DND-41 (cell line): ENCODE results near the gene GRIK2.

Experiments used
- ATAC-seq: fragments of 200-7000 bp; cut with Tn5 transposase; 3 replicates; pipeline ENCODE4 v1.9.1; 2021; ENCODE audit warnings: low read depth; ENCODE audit not compliant: insufficient read depth
- DNase-seq: peaks from one replicate; pipeline ENCODE4 v3.0.0-alpha.2; 2020
- H2AFZ ChIP-seq: 2 replicates; pipeline ENCODE4 v1.6.0; 2012; ENCODE audit warnings: low read depth, low read length
- H3K27ac ChIP-seq: 2 replicates; pipeline ENCODE4 v1.5.1; 2012; ENCODE audit warnings: low read length, inconsistent platforms
- H3K27me3 ChIP-seq: fragments of 200-600 bp; sonication (generic); 2 replicates; pipeline ENCODE4 v1.6.0; 2012; ENCODE audit warnings: low read length, mild to moderate bottlenecking, inconsistent platforms; ENCODE audit not compliant: insufficient read depth, poor library complexity
- H3K36me3 ChIP-seq: 2 replicates; pipeline ENCODE4 v1.5.1; 2012; ENCODE audit warnings: low read length, inconsistent platforms; ENCODE audit not compliant: insufficient read depth
- H3K4me1 ChIP-seq: 2 replicates; pipeline ENCODE4 v1.5.1; 2012; ENCODE audit warnings: mild to moderate bottlenecking, low read length; ENCODE audit not compliant: insufficient read depth
- H3K4me2 ChIP-seq: 2 replicates; pipeline ENCODE4 v1.6.0; 2012; ENCODE audit warnings: mild to moderate bottlenecking, moderate library complexity, low read length, inconsistent platforms; ENCODE audit not compliant: insufficient read depth
- H3K4me3 ChIP-seq, 2 experiments: fragments of 200-600 bp in 1 of 2; shearing (Covaris generic) in 1 of 2; 2 replicates each; pipeline ENCODE4 v1.5.1; 2012 to 2016; ENCODE audit warnings: inconsistent platforms in 2 of 2, low read length in 2 of 2, mild to moderate bottlenecking in 2 of 2, low read depth in 1 of 2, moderate library complexity in 1 of 2
- H3K79me2 ChIP-seq: 2 replicates; pipeline ENCODE4 v1.6.0; 2012; ENCODE audit warnings: low read length, inconsistent platforms; ENCODE audit not compliant: insufficient read depth
- H3K9ac ChIP-seq: 2 replicates; pipeline ENCODE4 v1.6.0; 2012; ENCODE audit warnings: low read depth, mild to moderate bottlenecking, inconsistent platforms, low read length, moderate library complexity
- H3K9me3 ChIP-seq: 2 replicates; pipeline ENCODE4 v1.5.1; 2012; ENCODE audit warnings: low read length, moderate library complexity, mild to moderate bottlenecking, inconsistent platforms; ENCODE audit not compliant: insufficient read depth, severe bottlenecking
- H4K20me1 ChIP-seq: 2 replicates; pipeline ENCODE4 v1.6.0; 2012; ENCODE audit warnings: low read length; ENCODE audit not compliant: insufficient read depth
- EZH2 ChIP-seq: IDR thresholded peaks from 3 replicates; pipeline ENCODE4 v1.6.1; 2012; ENCODE audit warnings: borderline replicate concordance, low read depth, mild to moderate bottlenecking, moderate library complexity, low read length, inconsistent platforms; ENCODE audit not compliant: severe bottlenecking
- TF ChIP-seq, protein P1 (sequence below): IDR thresholded peaks from 2 replicates; pipeline ENCODE4 v1.5.1; 2012; ENCODE audit warnings: borderline replicate concordance, low read length, moderate library complexity, mild to moderate bottlenecking; ENCODE audit not compliant: poor library complexity, severe bottlenecking; ENCODE audit errors: extremely low read depth

GRIK2 gene

DNA sequence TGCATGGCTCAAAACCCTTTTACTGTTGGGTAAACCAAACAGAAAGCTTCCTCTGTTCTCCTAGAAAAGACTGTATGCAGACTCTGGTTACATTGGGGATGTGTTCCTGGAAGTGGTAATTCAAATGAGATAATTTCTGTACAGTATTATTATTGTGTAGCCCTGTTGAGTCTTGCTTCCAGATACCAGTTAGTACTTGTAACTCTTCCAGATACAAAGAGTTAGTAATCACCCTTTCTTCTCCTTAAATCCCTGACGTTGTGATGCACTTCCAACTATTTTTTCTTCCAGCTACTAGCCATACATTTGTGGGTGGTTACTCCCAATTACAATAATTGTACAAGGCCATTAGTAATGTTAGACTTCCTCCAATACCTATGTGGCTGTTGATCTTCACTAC, 42.3 kb upstream of the GRIK2 start:
- Histone ChIP-seq H3K4me3 (no peak overlapping the region), H4K20me1 (no peaks in the 10 kb centered on the region), H3K9ac (no peak overlapping the region), H3K4me1 (peaks cover 24% of the 10 kb centered on the region), H3K4me2 (no peak overlapping the region), H3K36me3 (no peaks in the 10 kb centered on the region), H3K27ac (no peak overlapping the region), H2AFZ (no peak overlapping the region), H3K9me3 (peaks cover 4% of the 10 kb centered on the region), H3K27me3 (no peaks in the 10 kb centered on the region), H3K79me2 (no peaks in the 10 kb centered on the region)
- TF ChIP-seq, protein P1, sequence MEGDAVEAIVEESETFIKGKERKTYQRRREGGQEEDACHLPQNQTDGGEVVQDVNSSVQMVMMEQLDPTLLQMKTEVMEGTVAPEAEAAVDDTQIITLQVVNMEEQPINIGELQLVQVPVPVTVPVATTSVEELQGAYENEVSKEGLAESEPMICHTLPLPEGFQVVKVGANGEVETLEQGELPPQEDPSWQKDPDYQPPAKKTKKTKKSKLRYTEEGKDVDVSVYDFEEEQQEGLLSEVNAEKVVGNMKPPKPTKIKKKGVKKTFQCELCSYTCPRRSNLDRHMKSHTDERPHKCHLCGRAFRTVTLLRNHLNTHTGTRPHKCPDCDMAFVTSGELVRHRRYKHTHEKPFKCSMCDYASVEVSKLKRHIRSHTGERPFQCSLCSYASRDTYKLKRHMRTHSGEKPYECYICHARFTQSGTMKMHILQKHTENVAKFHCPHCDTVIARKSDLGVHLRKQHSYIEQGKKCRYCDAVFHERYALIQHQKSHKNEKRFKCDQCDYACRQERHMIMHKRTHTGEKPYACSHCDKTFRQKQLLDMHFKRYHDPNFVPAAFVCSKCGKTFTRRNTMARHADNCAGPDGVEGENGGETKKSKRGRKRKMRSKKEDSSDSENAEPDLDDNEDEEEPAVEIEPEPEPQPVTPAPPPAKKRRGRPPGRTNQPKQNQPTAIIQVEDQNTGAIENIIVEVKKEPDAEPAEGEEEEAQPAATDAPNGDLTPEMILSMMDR: no peak
- no peak for TF ChIP-seq EZH2
- no peak for ATAC-seq
- no peak for DNase-seq

DNA sequence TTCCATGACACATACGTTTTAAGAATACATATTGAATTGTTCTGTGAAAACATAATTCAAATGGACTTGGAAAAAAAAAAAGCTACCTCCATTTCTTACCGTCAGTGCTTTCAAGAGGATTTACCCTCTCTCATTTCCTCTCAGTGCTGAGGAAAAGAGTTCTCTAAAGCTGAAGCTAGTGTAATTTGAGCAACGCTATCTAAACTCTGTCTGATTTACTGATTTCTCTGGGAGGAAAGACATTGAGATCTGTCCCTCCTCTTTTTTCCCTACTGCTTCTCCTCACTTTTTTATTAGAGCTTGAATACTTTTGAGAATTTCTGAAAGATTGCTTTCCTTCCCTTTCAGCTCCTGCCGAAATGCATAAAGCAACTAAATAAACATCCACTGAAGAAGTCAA, 41.2 kb upstream of the GRIK2 start:
- Histone ChIP-seq H3K9ac (no peak overlapping the region), H3K27ac (no peak overlapping the region), H3K79me2 (no peaks in the 10 kb centered on the region), H2AFZ (no peak overlapping the region), H3K36me3 (no peaks in the 10 kb centered on the region), H3K9me3 (no peaks in the 10 kb centered on the region), H3K4me2 (no peak overlapping the region), H3K27me3 (no peaks in the 10 kb centered on the region), H3K4me1 (peaks cover 17% of the 10 kb centered on the region), H3K4me3 (no peak overlapping the region), H4K20me1 (no peaks in the 10 kb centered on the region)
- ATAC-seq (no peak), DNase-seq (no peak)
- TF ChIP-seq, protein P1: no peak
- no peak for TF ChIP-seq EZH2

DNA sequence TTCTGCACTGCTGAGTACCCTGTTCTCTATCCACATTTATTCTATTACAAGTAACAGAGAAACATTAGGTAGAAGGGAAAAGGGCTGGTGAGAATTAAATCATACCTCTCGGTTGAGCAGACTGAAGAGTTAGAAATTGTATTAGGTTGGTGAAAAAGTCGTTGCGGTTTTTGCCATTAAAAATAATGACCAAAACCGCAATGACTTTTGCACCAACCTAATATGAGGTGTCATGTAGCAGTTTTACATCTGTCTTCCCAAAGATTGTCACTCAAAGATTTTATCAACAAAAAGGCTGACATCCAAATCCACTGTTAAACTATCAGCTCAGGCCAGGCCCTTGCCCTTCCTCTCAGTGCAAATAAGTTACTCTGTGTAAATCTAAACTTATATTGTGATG, 28.3 kb upstream of the GRIK2 start:
- Histone ChIP-seq H3K79me2 (no peaks in the 10 kb centered on the region), H3K9ac (no peak overlapping the region), H3K4me3 (no peak overlapping the region), H3K4me2 (no peak overlapping the region), H3K27me3 (no peaks in the 10 kb centered on the region), H3K9me3 (no peaks in the 10 kb centered on the region), H3K4me1 (no peaks in the 10 kb centered on the region), H3K36me3 (no peaks in the 10 kb centered on the region), H4K20me1 (no peaks in the 10 kb centered on the region), H2AFZ (no peak overlapping the region), H3K27ac (no peak overlapping the region)
- TF ChIP-seq EZH2: no peak
- TF ChIP-seq, protein P1: no peak
- DNase-seq: no peak
- ATAC-seq: no peak

GRCh38 chr6:101379926-101380325, 13.6 kb upstream of the GRIK2 start:
- H3K4me2 ChIP-seq: no peak overlapping the region
- no peaks in the 10 kb centered on the region for H3K79me2 ChIP-seq
- H2AFZ ChIP-seq: no peak overlapping the region
- H4K20me1 ChIP-seq: no peaks in the 10 kb centered on the region
- H3K4me1 ChIP-seq: no peaks in the 10 kb centered on the region
- no peak for ATAC-seq
- TF ChIP-seq EZH2: no peak
- TF ChIP-seq, protein P1: no peak
- no peaks in the 10 kb centered on the region for H3K9me3 ChIP-seq
- no peaks in the 10 kb centered on the region for H3K36me3 ChIP-seq
- H3K9ac ChIP-seq: no peak overlapping the region
- DNase-seq: no peak
- no peak overlapping the region for H3K4me3 ChIP-seq
- no peak overlapping the region for H3K27ac ChIP-seq
- no peaks in the 10 kb centered on the region for H3K27me3 ChIP-seq
